GM12878 (cell line): Measurements from ENCODE around the gene TPR. TPM values are rescaled to one million over a fixed set of nuclear protein-coding genes. Genes with fewer than 3 reads are reported as not detected.

Experiments
- ATAC-seq: fragments of 200-7000 bp; cut with Tn5 transposase; 3 replicates; pipeline ENCODE4 v1.9.1; 2020; ENCODE audit warnings: mild to moderate bottlenecking, moderate library complexity
- BruUV-seq: library from RNA; stranded (reverse); fragments of 400-500 nt; replicated peaks from 2 replicates; lab custom pipeline; 2021; lab: Mats Ljungman, UMichigan
- CTCF ChIA-PET: fragments of 300-600 bp; sonication (Branson Sonifier 250); formaldehyde crosslinking; extraction: SDS; loops from one replicate; lab custom pipeline; 2021; ENCODE audit warnings: inconsistent platforms; lab: Yijun Ruan, JAX
- POLR2A ChIA-PET: fragments of 350-600 bp; formaldehyde crosslinking; extraction: SDS; loops from one replicate; lab custom pipeline; 2021; ENCODE audit warnings: inconsistent platforms; lab: Charles Lee
- RAD21 ChIA-PET: fragments of 300-600 bp; sonication (Branson Sonifier 250); formaldehyde crosslinking; loops from one replicate; lab custom pipeline; 2023; ENCODE audit warnings: antibody characterized with exemption; ENCODE audit not compliant: unreplicated experiment; lab: Charles Lee
- SMC1A ChIA-PET: fragments of 300-600 bp; sonication (Branson Sonifier 250); formaldehyde crosslinking; loops from one replicate; lab custom pipeline; 2023; ENCODE audit not compliant: unreplicated experiment, uncharacterized antibody; lab: Charles Lee
- DNase-seq: peaks from one replicate; pipeline ENCODE4 v3.0.0-alpha.2; 2011; ENCODE audit warnings: low read depth, low spot score
- FAIRE-seq: peaks from 3 replicates; lab custom pipeline; 2011; peaks lifted over from hg19 to GRCh38; lab: Jason Lieb, UNC
- H2AFZ ChIP-seq: 2 replicates; pipeline ENCODE4 v1.6.0; 2011; ENCODE audit warnings: low read depth, low read length, control low read depth; ENCODE audit not compliant: control insufficient read depth
- H3K27ac ChIP-seq: 2 replicates; pipeline ENCODE4 v1.5.1; 2011; ENCODE audit warnings: control low read depth; ENCODE audit not compliant: control insufficient read depth, insufficient read depth
- H3K27me3 ChIP-seq, 2 experiments: replicated peaks in 1 of 2; 2 replicates each; pipeline versions ENCODE4 v1.6.0 to v1.6.1; 2011; ENCODE audit warnings: low read length in 1 of 2; ENCODE audit not compliant: control insufficient read depth in 2 of 2, insufficient read depth in 2 of 2
- H3K36me3 ChIP-seq, 2 experiments: 2 replicates each; pipeline ENCODE4 v1.5.1; 2011; ENCODE audit warnings: low read length in 1 of 2; ENCODE audit not compliant: control insufficient read depth in 2 of 2, insufficient read depth in 2 of 2
- H3K4me1 ChIP-seq: 2 replicates; pipeline ENCODE4 v1.6.1; 2011; ENCODE audit warnings: mild to moderate bottlenecking, low read length, moderate library complexity, mixed read lengths; ENCODE audit not compliant: control insufficient read depth, insufficient read depth
- H3K4me2 ChIP-seq: 2 replicates; pipeline ENCODE4 v1.6.0; 2011; ENCODE audit warnings: control low read depth; ENCODE audit not compliant: control insufficient read depth, insufficient read depth
- H3K4me3 ChIP-seq: fragments of 200-600 bp; sonication (generic); 2 replicates; pipeline ENCODE4 v1.5.1; 2016
- H3K79me2 ChIP-seq: 2 replicates; pipeline ENCODE4 v1.6.0; 2011; ENCODE audit warnings: low read length; ENCODE audit not compliant: control insufficient read depth, insufficient read depth
- H3K9ac ChIP-seq: 2 replicates; pipeline ENCODE4 v1.8.0; 2011; ENCODE audit warnings: low read length, control low read depth, mixed read lengths; ENCODE audit not compliant: control insufficient read depth, insufficient read depth
- H3K9me3 ChIP-seq: replicated peaks from 3 replicates; pipeline ENCODE4 v1.5.1; 2011; ENCODE audit warnings: mild to moderate bottlenecking, low read length; ENCODE audit not compliant: control insufficient read depth, insufficient read depth
- H4K20me1 ChIP-seq: 2 replicates; pipeline ENCODE4 v1.6.0; 2011; ENCODE audit not compliant: control insufficient read depth, insufficient read depth
- BCL11A ChIP-seq: IDR thresholded peaks from 2 replicates; pipeline ENCODE4 v1.6.1; 2011; ENCODE audit warnings: low read depth, low read length
- BMI1 ChIP-seq: fragments of 450-650 bp; IDR thresholded peaks from 2 replicates; pipeline ENCODE4 v1.6.1; 2016; ENCODE audit warnings: mild to moderate bottlenecking, moderate library complexity, borderline replicate concordance
- CBX5 ChIP-seq: sonication (generic); IDR thresholded peaks from 2 replicates; pipeline ENCODE4 v1.6.1; 2016; ENCODE audit warnings: low read depth, moderate library complexity, mild to moderate bottlenecking, inconsistent platforms
- CHD4 ChIP-seq: fragments of 200-600 bp; sonication (generic); IDR thresholded peaks from 2 replicates; pipeline ENCODE4 v1.6.1; 2016; ENCODE audit warnings: mild to moderate bottlenecking
- CREM ChIP-seq: IDR thresholded peaks from 2 replicates; pipeline ENCODE4 v1.6.1; 2014; ENCODE audit warnings: antibody characterized with exemption, low read depth
- JUND ChIP-seq: IDR thresholded peaks from 2 replicates; pipeline ENCODE4 v1.6.1; 2012; ENCODE audit warnings: low read depth, mild to moderate bottlenecking, low read length, improper control_type of control experiment, moderate library complexity
- PML ChIP-seq: IDR thresholded peaks from 2 replicates; pipeline ENCODE4 v1.6.1; 2012; ENCODE audit warnings: low read length, inconsistent platforms
- POLR2AphosphoS2 ChIP-seq: IDR thresholded peaks from 2 replicates; pipeline ENCODE4 v1.6.1; 2011; ENCODE audit warnings: low read depth, mild to moderate bottlenecking, low read length, improper control_type of control experiment, moderate library complexity
- SUPT20H ChIP-seq: IDR thresholded peaks from 2 replicates; pipeline ENCODE4 v1.6.1; 2011; ENCODE audit warnings: low read depth, mild to moderate bottlenecking, low read length, moderate library complexity, borderline replicate concordance; ENCODE audit not compliant: control insufficient read depth
- ZNF274 ChIP-seq: IDR thresholded peaks from one replicate; pipeline ENCODE4 v1.8.0; 2011; ENCODE audit not compliant: insufficient read length, insufficient read depth
- WGBS: methylation state at CpG from one replicate; pipeline ENCODE4 v1.1.6; 2016; ENCODE audit warnings: low lambda C conversion rate; ENCODE audit not compliant: insufficient replicate concordance, insufficient coverage; ENCODE audit errors: missing lambda C conversion rate; 5-methylcytosine and 5-hydroxymethylcytosine counted together
- in situ Hi-C: fragments of 300-500 bp; cut with MboI; formaldehyde crosslinking; loops from 9 replicates; pipeline ENCODE4 v1.14.3; 2018; ENCODE audit warnings: mixed read lengths
- intact Hi-C: fragments of 100-400 bp; cut with micrococcal nuclease; formaldehyde crosslinking; loops from one replicate; pipeline ENCODE4 v1.14.2; 2022; ENCODE audit not compliant: unreplicated experiment
- polyA plus RNA-seq, 11 experiments: library from polyadenylated mRNA; depleted of rRNA in 4 of 11; unstranded in 6 of 11; stranded (reverse) in 5 of 11; fragments of >200 nt; fragmentation: Nextera tagmentation in 4 of 11; fragmentation: Illumina TruSeq in 1 of 11; extraction: Ambion mirVana in 4 of 11; extraction: Trizol in 1 of 11; gene quantifications; 1 replicate in 1 of 11; 2 replicates in 10 of 11; pipeline versions ENCODE4 v1.2.1 to v1.2.3, GENCODE V29; 2011 to 2016; ENCODE audit warnings: inconsistent platforms in 2 of 11, missing spikeins in 2 of 11, low read depth in 1 of 11
- total RNA-seq, 4 experiments: library from RNA; depleted of rRNA in 3 of 4; stranded (reverse); fragments of >200 nt in 3 of 4; fragmentation: Illumina TruSeq in 1 of 4; extraction: Trizol in 1 of 4; gene quantifications; 2 replicates each; pipeline versions ENCODE4 v1.2.1 to v1.2.3, GENCODE V29; 2013 to 2021

TPR gene
- total and polyA plus RNA-seq, 10 of the 15 experiments (the other 5 are each of a cell fraction or from before 2014, with no cell fraction given) = 30.9 to 122 (median 92.2) TPM

DNA sequence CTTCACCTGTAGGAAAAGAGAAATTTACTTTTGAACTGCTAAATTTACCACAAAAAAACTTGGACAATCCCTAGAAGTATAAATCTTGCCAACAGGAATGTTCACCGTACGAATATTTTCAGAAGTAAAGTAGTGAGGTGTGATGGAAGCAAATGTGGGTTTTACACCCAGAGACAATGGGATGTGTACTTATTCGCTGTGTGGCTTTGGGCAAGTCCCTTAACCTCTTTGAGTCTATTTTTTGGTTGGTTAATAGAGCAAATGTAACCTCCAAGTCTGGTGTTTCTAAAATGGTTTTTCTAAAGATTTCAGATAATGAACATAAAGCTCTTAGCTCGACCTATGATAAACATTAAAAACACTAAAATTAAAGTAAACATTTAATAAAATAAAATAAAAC lies 51.2 kb downstream of the TPR start:
- in situ Hi-C loops = no loop called here
- no peak overlapping the region for H3K9ac ChIP-seq

DNA sequence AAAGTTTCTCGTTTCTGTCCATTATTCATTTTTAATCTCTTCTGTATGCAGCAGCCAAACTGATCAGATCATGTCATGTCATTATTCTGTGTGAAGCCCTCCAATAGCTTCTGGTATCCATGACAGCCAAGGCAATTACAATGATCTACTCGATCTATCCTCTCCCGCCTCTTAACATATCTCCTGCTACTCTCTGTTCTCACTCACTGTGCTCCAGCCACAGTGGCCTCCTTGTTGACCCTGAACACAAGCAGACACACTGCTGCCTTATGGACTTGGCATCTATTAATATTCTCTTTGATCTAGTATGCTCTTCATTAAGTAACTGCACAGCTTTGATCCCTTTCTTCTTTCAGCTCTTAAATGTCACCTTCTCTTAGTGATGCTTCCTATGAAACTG lies 59.5 kb downstream of the TPR start:
- TF ChIP-seq SUPT20H (no peak), PML (no peak), CREM (no peak), CBX5 (no peak), BCL11A (no peak), BMI1 (no peak), POLR2AphosphoS2 (no peak)
- H3K4me3 ChIP-seq = no peak overlapping the region
- H2AFZ ChIP-seq = no peak overlapping the region
- no peaks in the 10 kb centered on the region for H3K4me1 ChIP-seq
- no peaks in the 10 kb centered on the region for H3K9me3 ChIP-seq
- SMC1A ChIA-PET = no interaction called here
- POLR2A ChIA-PET = no interaction called here
- FAIRE-seq (no peak), DNase-seq (no peak), ATAC-seq (no peak)
- H3K36me3 ChIP-seq = peaks cover 2 to 24% of the 10 kb centered on the region in 2 experiments
- no peaks in the 10 kb centered on the region for H3K79me2 ChIP-seq
- CTCF ChIA-PET = interaction anchor here (1.8 to 2.2 kb wide), 2 partner anchors 9 to 14 kb away, joined by 4 to 5 read pairs; no protein-coding TSS in a partner anchor
- no TSS peak for BruUV-seq
- no peak overlapping the region for H3K9ac ChIP-seq
- in situ Hi-C loops (no loop called here), intact Hi-C loops (no loop called here)
- H4K20me1 ChIP-seq = no peaks in the 10 kb centered on the region
- 98% methylated on average over 3 of the region's 3 CpGs for WGBS
- no peak overlapping the region for H3K4me2 ChIP-seq
- RAD21 ChIA-PET = no interaction called here
- H3K27ac ChIP-seq = no peak overlapping the region
- H3K27me3 ChIP-seq = no peaks in the 10 kb centered on the region

More for the DNA sequence above, 51.2 kb downstream of the TPR start:
- ATAC-seq = no peak
- no peak for DNase-seq
- Histone ChIP-seq H4K20me1 (no peaks in the 10 kb centered on the region), H3K4me3 (no peak overlapping the region), H3K9me3 (no peaks in the 10 kb centered on the region), H3K36me3 (peaks cover 2 to 36% of the 10 kb centered on the region in 2 experiments), H3K27ac (no peak overlapping the region), H2AFZ (no peak overlapping the region), H3K4me2 (no peak overlapping the region), H3K79me2 (no peaks in the 10 kb centered on the region), H3K27me3 (no peaks in the 10 kb centered on the region), H3K4me1 (no peaks in the 10 kb centered on the region)
- 31% methylated on average over 4 of the region's 4 CpGs for WGBS
- intact Hi-C loops = no loop called here
- no peak for FAIRE-seq
- CTCF ChIA-PET = interaction anchor here (2.4 to 3.1 kb wide), 3 partner anchors 11 to 31 kb away, joined by 8 to 15 read pairs (median 13); no protein-coding TSS in a partner anchor
- BruUV-seq = no TSS peak
- RAD21 ChIA-PET = no interaction called here
- TF ChIP-seq JUND (no peak), ZNF274 (no peak), CHD4 (no peak)
- SMC1A ChIA-PET = no interaction called here
- POLR2A ChIA-PET = no interaction called here
